ENCODE measurements around the gene DOCK2.

DOCK2 gene

DNA sequence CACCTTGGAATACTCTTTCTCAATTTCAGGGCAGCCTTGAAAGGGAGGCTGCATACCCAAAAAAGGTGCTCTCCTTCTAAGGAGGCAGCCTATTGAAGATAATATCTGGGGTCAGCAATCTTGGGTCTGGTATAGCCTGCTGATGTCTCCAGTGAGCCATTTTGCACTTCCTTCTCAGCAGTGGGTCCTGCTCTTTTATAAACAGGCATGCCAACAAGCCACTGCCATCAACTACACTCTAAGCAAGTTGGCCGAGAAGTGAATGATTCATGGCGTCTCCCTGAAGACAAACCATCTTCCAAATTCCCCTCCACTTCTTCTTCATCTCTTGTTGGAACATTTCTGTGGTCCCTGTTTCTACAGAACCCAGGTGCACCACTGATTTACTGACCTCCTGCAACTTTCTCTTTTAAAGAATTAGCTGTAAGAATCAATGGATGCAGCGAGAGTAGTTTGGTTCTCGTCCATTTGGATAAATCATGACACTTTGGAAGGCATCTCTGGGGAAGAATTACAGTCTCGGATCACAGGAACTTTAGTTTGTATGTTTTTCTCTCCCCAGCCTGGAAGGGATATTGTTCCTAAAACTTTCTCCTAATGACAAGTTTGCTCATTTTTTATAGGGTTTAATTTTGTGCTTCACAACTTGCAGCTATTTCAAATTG lies 234.9 kb downstream of the DOCK2 start:
- DNase-seq (ENCODE audit: low read depth) = no peak

- DNase-seq (ENCODE audit: low read depth) = no peak
These were observed 236.6 kb downstream of the DOCK2 start for GRCh38 chr5:169873642-169874041.

- no peak for DNase-seq (ENCODE audit: low read depth)
These were observed 237.5 kb downstream of the DOCK2 start for GRCh38 chr5:169874621-169875020.

GRCh38 chr5:169875091-169875728 lies 238.1 kb downstream of the DOCK2 start:
- DNase-seq (ENCODE audit: low read depth) = no peak

DNA sequence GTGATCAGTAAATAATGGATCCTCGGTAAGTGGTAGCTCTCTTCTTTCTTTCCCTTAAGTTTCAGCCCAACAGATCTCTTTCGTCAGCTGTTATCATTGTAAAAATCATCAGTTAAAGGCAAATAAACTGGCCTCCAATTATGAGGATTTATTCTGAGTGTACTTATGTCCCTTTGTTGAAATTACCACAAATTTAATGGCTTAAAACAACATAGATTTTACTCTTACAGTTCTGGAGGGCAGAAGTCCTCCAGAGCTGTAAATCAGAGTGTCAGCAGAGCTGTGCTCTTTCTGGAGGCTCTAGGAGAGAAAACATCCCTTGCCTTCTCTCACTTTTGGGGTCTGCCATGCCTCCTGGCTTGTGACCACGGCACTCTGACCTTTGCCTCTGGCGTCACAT lies 238.7 kb downstream of the DOCK2 start:
- no peak for DNase-seq (ENCODE audit: low read depth)

- DNase-seq (ENCODE audit: low read depth) = no peak
These were observed 239.3 kb downstream of the DOCK2 start for GRCh38 chr5:169876386-169876785.

DNA sequence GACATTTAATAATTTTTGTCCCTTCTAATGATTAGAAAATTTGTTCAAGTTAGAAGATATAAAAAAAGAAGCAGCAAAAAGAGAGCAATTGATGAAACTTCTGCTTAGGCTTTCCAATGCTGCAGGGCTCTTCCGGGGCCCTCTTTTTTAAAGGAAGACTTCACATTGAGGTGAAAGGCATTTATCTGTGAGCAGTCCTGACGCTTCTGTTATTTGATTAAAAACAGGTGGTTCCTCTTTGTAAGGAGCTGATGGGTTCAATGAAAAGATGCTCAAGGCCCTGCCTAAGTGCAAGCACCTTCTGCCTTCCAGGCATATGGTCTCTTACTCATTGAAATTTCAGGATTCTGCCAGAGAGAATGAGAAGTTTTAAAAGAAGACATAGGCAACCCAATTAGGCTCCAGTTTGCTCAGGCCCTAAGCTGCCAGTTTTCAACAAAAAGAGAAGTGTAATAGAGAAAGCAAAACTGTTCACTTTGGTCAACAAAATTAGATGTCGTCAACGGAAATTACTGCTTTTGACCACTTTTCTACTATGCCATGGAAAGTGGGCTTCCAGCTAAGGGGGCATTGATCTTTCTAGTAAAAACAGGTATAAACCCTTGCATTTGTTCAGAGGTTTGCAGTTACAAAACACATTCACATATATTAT lies 243.1 kb downstream of the DOCK2 start:
- no peak for DNase-seq (ENCODE audit: low read depth)

DNA sequence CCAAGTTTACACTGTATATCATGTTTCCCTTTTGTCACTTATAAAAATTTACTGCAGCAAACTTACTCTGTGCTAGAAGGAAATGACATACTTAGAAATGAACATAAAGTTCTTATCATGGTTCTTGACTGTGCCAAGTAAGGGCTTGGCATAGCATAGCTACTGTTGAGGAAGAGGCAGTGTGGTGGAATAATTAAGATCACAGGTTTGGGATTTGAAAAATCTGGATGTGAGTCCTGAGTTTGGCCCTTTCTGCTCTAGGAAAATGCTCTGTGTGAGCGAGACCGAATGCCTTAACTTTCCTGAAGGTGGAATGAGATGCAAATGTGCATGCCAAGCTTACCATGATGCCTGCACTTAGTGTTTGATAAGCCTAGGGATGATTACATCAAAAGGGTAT lies 243.7 kb downstream of the DOCK2 start:
- DNase-seq (ENCODE audit: low read depth) = no peak

- DNase-seq (ENCODE audit: low read depth) = no peak
These were observed 244.7 kb downstream of the DOCK2 start for GRCh38 chr5:169881702-169882303.

DNA sequence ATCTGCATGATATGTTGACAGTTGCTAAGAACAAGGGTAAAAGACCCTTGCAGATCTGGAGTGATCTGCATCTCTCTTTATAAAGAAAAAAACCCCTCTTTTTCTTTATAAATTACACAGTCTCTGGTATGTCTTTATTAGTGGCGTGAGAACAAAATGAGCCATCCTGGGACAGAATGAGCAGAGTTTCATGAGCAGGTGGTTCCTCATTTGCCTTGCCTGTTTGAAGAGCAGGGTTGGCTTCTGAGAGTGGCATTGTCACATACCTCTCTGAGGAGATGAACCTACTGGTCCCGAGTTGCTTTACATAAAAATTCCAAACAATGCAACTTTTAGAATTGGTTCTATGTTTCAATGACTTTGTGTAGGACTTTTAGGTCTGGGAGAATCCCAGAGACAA lies 249.0 kb downstream of the DOCK2 start:
- DNase-seq (ENCODE audit: low read depth) = no peak

- no peak for DNase-seq (ENCODE audit: low read depth)
These were observed 249.6 kb downstream of the DOCK2 start for GRCh38 chr5:169886677-169887076.

DNA sequence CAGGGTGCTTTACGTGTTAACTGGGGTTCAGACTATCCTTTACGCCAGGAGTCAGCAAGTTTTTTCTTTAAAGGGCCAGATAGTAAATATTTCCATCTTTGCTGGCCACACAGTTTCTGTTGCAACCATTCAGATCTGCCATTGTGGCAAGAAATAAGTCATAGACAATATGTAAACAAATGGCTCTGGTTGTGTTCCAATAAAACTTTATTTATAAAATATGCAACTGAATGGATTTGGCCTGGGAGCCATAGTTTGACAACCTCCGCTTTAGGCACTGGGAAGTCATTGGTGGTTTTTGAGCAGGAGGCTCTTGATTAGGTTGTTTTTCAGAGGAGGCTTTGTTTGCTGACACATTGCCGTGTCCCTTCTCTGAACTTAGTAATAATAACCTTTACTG lies 252.5 kb downstream of the DOCK2 start:
- DNase-seq (ENCODE audit: low read depth) = no peak

DNA sequence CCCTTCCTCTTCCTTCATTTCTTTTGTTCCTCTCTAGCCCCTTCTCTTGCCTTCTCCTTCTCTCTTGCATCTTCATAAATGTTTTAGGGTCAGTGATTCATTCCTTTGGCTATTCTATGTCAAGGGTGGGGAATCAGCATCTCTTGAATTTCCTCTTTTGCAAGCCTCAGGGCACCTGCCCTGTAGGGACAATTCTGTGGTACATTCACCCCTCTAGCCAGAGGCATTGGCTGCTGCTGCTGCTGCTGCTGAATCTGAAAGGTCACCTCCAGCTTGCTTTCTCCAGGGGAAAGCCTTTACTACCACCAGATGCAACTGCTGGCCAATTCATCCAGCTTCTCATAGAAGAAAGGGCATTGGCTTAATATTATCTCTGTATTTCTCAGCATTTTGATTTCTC lies 255.9 kb downstream of the DOCK2 start:
- DNase-seq (ENCODE audit: low read depth) = no peak

DNA sequence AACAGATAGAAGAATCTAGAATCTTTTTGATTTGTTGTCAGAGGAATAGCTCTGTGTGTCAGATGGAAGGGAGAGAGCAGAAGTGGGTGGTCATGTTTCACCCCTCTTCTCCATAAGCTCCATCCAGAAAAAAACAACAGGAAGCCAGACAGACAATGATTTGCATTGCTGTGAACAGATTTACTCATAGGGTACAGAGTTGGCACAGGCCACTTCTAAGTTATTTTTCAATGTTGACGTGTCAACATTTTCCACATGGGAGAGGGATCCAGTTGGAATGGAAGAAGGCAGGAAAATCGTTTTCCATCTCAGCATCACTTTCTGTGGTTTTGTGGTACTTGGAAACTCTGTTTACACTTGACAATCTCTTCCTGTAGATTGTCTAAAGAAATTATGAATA lies 256.5 kb downstream of the DOCK2 start:
- DNase-seq (ENCODE audit: low read depth) = no peak

GRCh38 chr5:169895926-169896325 lies 258.9 kb downstream of the DOCK2 start:
- DNase-seq (ENCODE audit: low read depth) = no peak

- no peak for DNase-seq (ENCODE audit: low read depth)
These were observed 260.4 kb downstream of the DOCK2 start for GRCh38 chr5:169897481-169897880.

GRCh38 chr5:169901896-169902295 lies 264.8 kb downstream of the DOCK2 start:
- DNase-seq (ENCODE audit: low read depth) = no peak

GRCh38 chr5:169904059-169904458 lies 267.0 kb downstream of the DOCK2 start:
- DNase-seq (ENCODE audit: low read depth) = no peak

DNA sequence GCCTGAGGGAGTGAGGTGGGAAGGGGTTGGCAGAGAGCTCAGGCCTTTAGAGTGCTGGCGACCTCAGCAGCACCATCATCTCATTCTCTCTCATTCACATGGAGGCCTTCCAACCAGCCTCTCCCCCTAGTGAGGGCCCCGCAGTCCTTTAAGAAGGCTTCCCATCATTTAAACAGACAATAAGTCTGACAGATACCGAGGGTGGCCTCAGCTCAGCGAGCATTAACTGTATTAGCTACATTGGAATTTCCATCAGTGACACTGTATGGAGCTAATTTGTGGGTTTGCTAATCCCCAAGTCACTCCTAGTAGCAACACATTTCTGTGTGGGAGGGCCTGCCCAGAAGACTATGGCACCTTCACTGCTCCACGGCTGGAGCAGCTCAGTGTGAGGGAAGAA lies 267.4 kb downstream of the DOCK2 start:
- no peak for DNase-seq (ENCODE audit: low read depth)

DNA sequence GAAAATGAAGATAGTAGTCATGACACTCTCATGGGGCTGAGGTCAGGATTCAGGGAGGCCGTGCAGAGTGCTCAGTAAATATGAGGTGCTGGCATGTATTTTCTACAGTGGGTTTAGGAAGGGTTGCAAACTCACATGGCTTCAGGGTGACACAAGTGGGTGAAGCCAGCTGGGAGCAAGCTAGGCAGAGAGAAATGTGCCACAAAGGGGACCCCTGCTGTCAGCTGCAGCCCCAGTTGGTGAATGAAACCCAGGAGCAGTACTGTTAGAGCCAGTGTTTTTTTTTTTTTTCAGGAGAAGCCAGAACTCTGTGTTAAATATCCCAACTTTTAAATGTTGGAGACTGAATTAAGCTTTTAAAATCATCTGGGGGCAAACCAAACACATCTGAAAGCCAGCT lies 267.9 kb downstream of the DOCK2 start:
- no peak for DNase-seq (ENCODE audit: low read depth)

- no peak for DNase-seq (ENCODE audit: low read depth)
These were observed 269.9 kb downstream of the DOCK2 start for GRCh38 chr5:169906745-169907649.

DNA sequence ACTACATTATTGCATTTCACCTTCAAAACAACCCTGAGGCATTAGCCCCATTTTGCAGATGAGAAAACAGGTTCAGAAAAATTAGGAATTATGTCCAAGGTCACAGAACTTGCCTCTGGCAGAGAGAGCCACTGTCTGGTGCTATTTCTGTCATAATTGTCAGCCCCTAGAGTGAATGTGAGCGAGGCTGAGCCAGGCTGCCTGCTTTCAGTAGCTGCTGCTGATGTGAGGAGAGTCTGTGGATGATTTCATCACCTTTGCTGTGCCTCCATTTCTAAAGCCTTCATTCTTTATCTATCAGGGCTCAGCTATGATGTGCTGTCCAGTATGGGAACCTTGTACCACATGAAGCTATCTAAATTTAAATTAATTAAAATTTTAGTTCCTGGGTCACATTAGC lies 271.8 kb downstream of the DOCK2 start:
- DNase-seq (ENCODE audit: low read depth) = no peak

All from stimulated activated CD8-positive, alpha-beta memory T cell treated with anti-CD3 and anti-CD28 coated beads, Interleukin-7, amount 100 ng/mL, for 24 hours (primary cell).